K562 (cell line): ENCODE data around the gene MVP. TPM values are rescaled to one million over a fixed set of nuclear protein-coding genes. Genes with fewer than 3 reads are reported as not detected.

Source experiments
- ATF1 ChIP-seq, 2 experiments: fragments of 450-650 bp in 1 of 2; IDR thresholded peaks; 2 replicates each; pipeline ENCODE4 v1.6.1; 2016; ENCODE audit warnings: missing compliant biosample characterization in 1 of 2, missing genetic modification characterization in 1 of 2
- ATF2 ChIP-seq: sonication (generic); formaldehyde crosslinking; IDR thresholded peaks from 2 replicates; pipeline ENCODE4 v1.8.1; 2022; ENCODE audit warnings: missing genetic modification reagents
- GTF2B ChIP-seq: IDR thresholded peaks from 2 replicates; pipeline ENCODE4 v1.6.1; 2011; ENCODE audit not compliant: insufficient read length; ENCODE audit errors: extremely low read depth
- HMBOX1 ChIP-seq: sonication (generic); IDR thresholded peaks from 2 replicates; pipeline ENCODE4 v1.6.1; 2016
- NFRKB ChIP-seq: fragments of 450-650 bp; IDR thresholded peaks from 2 replicates; pipeline ENCODE4 v1.6.1; 2016; ENCODE audit warnings: low read depth
- NR0B1 ChIP-seq: fragments of 450-650 bp; IDR thresholded peaks from one replicate; pipeline ENCODE4 v1.6.1; 2018; ENCODE audit warnings: mild to moderate bottlenecking, moderate library complexity; ENCODE audit not compliant: partially characterized antibody
- PTTG1 ChIP-seq: fragments of 450-650 bp; IDR thresholded peaks from 2 replicates; pipeline ENCODE4 v1.6.1; 2016; ENCODE audit warnings: low read depth, mild to moderate bottlenecking, missing genetic modification characterization, missing compliant biosample characterization
- TFAM ChIP-seq: fragments of 250-450 bp; sonication (Bioruptor Pico); conservative IDR thresholded peaks from 2 replicates; pipeline ENCODE4 v1.5.0; 2021; ENCODE audit warnings: mild to moderate bottlenecking, moderate library complexity
- ZBTB17 ChIP-seq: fragments of 450-650 bp; formaldehyde crosslinking; IDR thresholded peaks from 2 replicates; pipeline ENCODE4 v1.4.0; 2020; ENCODE audit warnings: mild to moderate bottlenecking
- ZBTB34 ChIP-seq: fragments of 250-450 bp; sonication (Bioruptor Pico); IDR thresholded peaks from 2 replicates; pipeline ENCODE4 v1.8.0; 2021; ENCODE audit warnings: mild to moderate bottlenecking, moderate library complexity
- ZKSCAN1 ChIP-seq: fragments of 150-350 bp; IDR thresholded peaks from 2 replicates; pipeline ENCODE4 v1.6.1; 2016; ENCODE audit warnings: low read depth, low read length
- ZNF134 ChIP-seq: fragments of 250-450 bp; sonication (Bioruptor Pico); conservative IDR thresholded peaks from 2 replicates; pipeline ENCODE4 v1.4.0; 2020
- ZNF444 ChIP-seq: fragments of 250-450 bp; sonication (Bioruptor Pico); IDR thresholded peaks from 2 replicates; pipeline ENCODE4 v1.4.0; 2020; ENCODE audit warnings: mild to moderate bottlenecking, moderate library complexity
- ZNF699 ChIP-seq: fragments of 250-450 bp; sonication (Bioruptor Pico); IDR thresholded peaks from 2 replicates; pipeline ENCODE4 v1.8.0; 2021; ENCODE audit warnings: mild to moderate bottlenecking, moderate library complexity; ENCODE audit not compliant: insufficient replicate concordance
- polyA plus RNA-seq, 8 experiments: library from polyadenylated mRNA; depleted of rRNA in 4 of 8; stranded (reverse) in 5 of 8; unstranded in 3 of 8; fragments of >200 nt; fragmentation: Nextera tagmentation in 2 of 8; fragmentation: Illumina TruSeq in 1 of 8; extraction: Ambion mirVana in 2 of 8; extraction: Trizol in 1 of 8; gene quantifications; 2 replicates each; pipeline versions ENCODE4 v1.2.1 to v1.2.3, GENCODE V29; 2011 to 2014; ENCODE audit warnings: inconsistent platforms in 1 of 8, missing spikeins in 1 of 8
- total RNA-seq, 7 experiments: library from RNA; depleted of rRNA in 6 of 7; stranded (reverse); fragments of >200 nt in 6 of 7; fragmentation: Illumina TruSeq in 2 of 7; extraction: Trizol in 2 of 7; gene quantifications; 2 replicates each; pipeline versions ENCODE4 v1.2.1 to v1.2.3, GENCODE V29; 2011 to 2021; ENCODE audit warnings: low replicate concordance in 1 of 7
- TF ChIP-seq, protein P1 (sequence below): sonication (generic); formaldehyde crosslinking; IDR thresholded peaks from 2 replicates; pipeline ENCODE4 v1.8.1; 2023; ENCODE audit warnings: mild to moderate bottlenecking, missing genetic modification reagents
- TF ChIP-seq, protein P2 (sequence below): sonication (generic); formaldehyde crosslinking; IDR thresholded peaks from 2 replicates; pipeline ENCODE4 v1.4.0; 2020; ENCODE audit warnings: mild to moderate bottlenecking, missing genetic modification reagents

Gene MVP
- total and polyA plus RNA-seq, 9 of the 15 experiments (the other 6 are each of a cell fraction or from before 2014, with no cell fraction given): 0.39 to 1.9 (median 0.76) TPM; not detected in 2

- TF ChIP-seq, protein P1, sequence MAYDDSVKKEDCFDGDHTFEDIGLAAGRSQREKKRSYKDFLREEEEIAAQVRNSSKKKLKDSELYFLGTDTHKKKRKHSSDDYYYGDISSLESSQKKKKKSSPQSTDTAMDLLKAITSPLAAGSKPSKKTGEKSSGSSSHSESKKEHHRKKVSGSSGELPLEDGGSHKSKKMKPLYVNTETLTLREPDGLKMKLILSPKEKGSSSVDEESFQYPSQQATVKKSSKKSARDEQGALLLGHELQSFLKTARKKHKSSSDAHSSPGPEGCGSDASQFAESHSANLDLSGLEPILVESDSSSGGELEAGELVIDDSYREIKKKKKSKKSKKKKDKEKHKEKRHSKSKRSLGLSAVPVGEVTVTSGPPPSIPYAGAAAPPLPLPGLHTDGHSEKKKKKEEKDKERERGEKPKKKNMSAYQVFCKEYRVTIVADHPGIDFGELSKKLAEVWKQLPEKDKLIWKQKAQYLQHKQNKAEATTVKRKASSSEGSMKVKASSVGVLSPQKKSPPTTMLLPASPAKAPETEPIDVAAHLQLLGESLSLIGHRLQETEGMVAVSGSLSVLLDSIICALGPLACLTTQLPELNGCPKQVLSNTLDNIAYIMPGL (CRISPR knock-in tag): no peak; the same call in 1 of the 2 replicates
- TF ChIP-seq ZNF134 (CRISPR knock-in tag) (no peak), ATF1 (CRISPR knock-in tag; IDR thresholded peaks at IDR 0.05) (no peak), ATF1 (tag; IDR thresholded peaks at IDR 0.05) (peak; percentile 96; the same call in 1 of the 2 replicates), NFRKB (peak; percentile 40; the same call in 1 of the 2 replicates), ZKSCAN1 (no peak), GTF2B (no peak), NR0B1 (no peak), HMBOX1 (no peak), ZBTB17 (no peak; the same call in 1 of the 2 replicates), ATF2 (CRISPR knock-in tag) (no peak), TFAM (CRISPR knock-in tag) (no peak), PTTG1 (tag) (no peak), ZBTB34 (CRISPR knock-in tag) (no peak), ZNF699 (CRISPR knock-in tag) (no peak), ZNF444 (CRISPR knock-in tag) (no peak)
- TF ChIP-seq, protein P2, sequence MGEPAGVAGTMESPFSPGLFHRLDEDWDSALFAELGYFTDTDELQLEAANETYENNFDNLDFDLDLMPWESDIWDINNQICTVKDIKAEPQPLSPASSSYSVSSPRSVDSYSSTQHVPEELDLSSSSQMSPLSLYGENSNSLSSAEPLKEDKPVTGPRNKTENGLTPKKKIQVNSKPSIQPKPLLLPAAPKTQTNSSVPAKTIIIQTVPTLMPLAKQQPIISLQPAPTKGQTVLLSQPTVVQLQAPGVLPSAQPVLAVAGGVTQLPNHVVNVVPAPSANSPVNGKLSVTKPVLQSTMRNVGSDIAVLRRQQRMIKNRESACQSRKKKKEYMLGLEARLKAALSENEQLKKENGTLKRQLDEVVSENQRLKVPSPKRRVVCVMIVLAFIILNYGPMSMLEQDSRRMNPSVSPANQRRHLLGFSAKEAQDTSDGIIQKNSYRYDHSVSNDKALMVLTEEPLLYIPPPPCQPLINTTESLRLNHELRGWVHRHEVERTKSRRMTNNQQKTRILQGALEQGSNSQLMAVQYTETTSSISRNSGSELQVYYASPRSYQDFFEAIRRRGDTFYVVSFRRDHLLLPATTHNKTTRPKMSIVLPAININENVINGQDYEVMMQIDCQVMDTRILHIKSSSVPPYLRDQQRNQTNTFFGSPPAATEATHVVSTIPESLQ: no peak
Measured at GRCh38 chr16:29862884-29863668, 42.8 kb downstream of the MVP start, which contains the start of gene CDIPT (continued).
